Transverse colon (tissue), 4 donors: ENCODE results near the gene RAB4A. TPM values are rescaled to one million over a fixed set of nuclear protein-coding genes. Genes with fewer than 3 reads are reported as not detected.

ENCODE experiments used
- DNase-seq: peaks from one replicate; pipeline ENCODE4 v3.0.0-alpha.2; 2019
- H3K27ac ChIP-seq, 4 donors: fragments of 200-600 bp; sonication (generic); 2 replicates each; pipeline ENCODE4 v1.5.1; 2016 to 2018; ENCODE audit warnings: inconsistent platforms in 4 of 4
- H3K27me3 ChIP-seq: fragments of 200-600 bp; sonication (generic); 2 replicates; pipeline ENCODE4 v1.5.1; 2017; ENCODE audit warnings: inconsistent platforms
- H3K36me3 ChIP-seq, 4 donors: fragments of 200-600 bp; sonication (generic); 2 replicates each; pipeline ENCODE4 v1.5.1; 2017 to 2019; ENCODE audit warnings: inconsistent platforms in 4 of 4
- H3K4me1 ChIP-seq, 4 donors: fragments of 200-600 bp; sonication (generic); 2 replicates each; pipeline ENCODE4 v1.5.1; 2017 to 2020; ENCODE audit warnings: inconsistent platforms in 4 of 4
- H3K4me3 ChIP-seq, 4 donors: fragments of 200-600 bp; sonication (generic); 1 replicate in 1 of 4; 2 replicates in 3 of 4; pipeline versions ENCODE4 v1.5.1 to v1.6.1; 2017 to 2019; ENCODE audit warnings: inconsistent platforms in 4 of 4
- H3K9me3 ChIP-seq, 2 donors: fragments of 200-600 bp; sonication (generic); 2 replicates each; pipeline ENCODE4 v1.5.1; 2017 to 2019; ENCODE audit warnings: inconsistent platforms in 2 of 2
- CTCF ChIP-seq, 5 experiments: fragments of 200-600 bp in 3 of 5; fragments of 450-650 bp in 2 of 5; sonication (generic) in 3 of 5; IDR thresholded peaks; 1 replicate in 2 of 5; 2 replicates in 3 of 5; pipeline ENCODE4 v1.5.1; 2016 to 2017; ENCODE audit warnings: antibody characterized with exemption in 5 of 5, inconsistent platforms in 3 of 5, mild to moderate bottlenecking in 2 of 5, moderate library complexity in 1 of 5
- EP300 ChIP-seq: sonication (generic); formaldehyde crosslinking; IDR thresholded peaks from one replicate; pipeline ENCODE4 v1.6.1; 2017; ENCODE audit warnings: antibody characterized with exemption, low read depth
- POLR2A ChIP-seq: fragments of 450-650 bp; IDR thresholded peaks from one replicate; pipeline ENCODE4 v1.6.1; 2016; ENCODE audit warnings: antibody characterized with exemption, mild to moderate bottlenecking, moderate library complexity
- POLR2AphosphoS5 ChIP-seq, 3 donors: sonication (generic); formaldehyde crosslinking; IDR thresholded peaks; one replicate each; pipeline ENCODE4 v1.6.1; 2016; ENCODE audit warnings: antibody characterized with exemption in 3 of 3
- WGBS, 2 donors: methylation state at CpG; one replicate each; pipeline ENCODE4 v1.1.5; 2018; ENCODE audit warnings: low coverage in 1 of 2; 5-methylcytosine and 5-hydroxymethylcytosine counted together
- in situ Hi-C, 4 donors: fragments of 200-750 bp; cut with MboI; loops; one replicate each; pipeline versions ENCODE4 v1.15.0 to v1.15.1; 2017; ENCODE audit warnings: low sequenced_read_pairs in 3 of 4, low pct_ligation_motif_present in 1 of 4, low pct_unique_long_range_greater_than_20kb in 1 of 4
- intact Hi-C: fragments of 100-400 bp; cut with DNase I; formaldehyde crosslinking; loops from one replicate; pipeline ENCODE4 v1.15.1; 2023; ENCODE audit warnings: low total_unique reads
- total RNA-seq, 4 donors: library from RNA; depleted of rRNA; stranded (reverse); fragments of >200 nt; gene quantifications; one replicate each; pipeline ENCODE4 v1.1.0, GENCODE V29; 2016

The RAB4A gene
- total RNA-seq, 4 donors from 2014 or later: 7.4 to 56.9 (median 28.0) TPM

GRCh38 chr1:229229137-229229720, 41.7 kb upstream of the RAB4A start:
- H3K36me3 ChIP-seq: no peaks in the 10 kb centered on the region
- intact Hi-C loops: no loop called here
- TF ChIP-seq POLR2AphosphoS5 (IDR thresholded peaks at IDR 0.05): no peak
- TF ChIP-seq POLR2A: no peak
- no peak for TF ChIP-seq EP300
- no peak for TF ChIP-seq CTCF (IDR thresholded peaks at IDR 0.05)
- no peak overlapping the region for H3K4me3 ChIP-seq
- H3K27ac ChIP-seq: peak overlapping the region; percentile 50 to 61 (median 56)
- 24 to 50% methylated on average over 1 to 7 of the region's 7 CpGs for WGBS, 2 donors
- peaks cover 7 to 35% (median 27%) of the 10 kb centered on the region in 4 donors for H3K4me1 ChIP-seq
- H3K9me3 ChIP-seq: no peaks in the 10 kb centered on the region
- no peak for DNase-seq
- in situ Hi-C loops: loop anchor here in 1 of 4 donors (10.0 kb wide), 1 partner anchor 494 kb away; the partner anchor contains the start of gene RHOU
- no peaks in the 10 kb centered on the region for H3K27me3 ChIP-seq

GRCh38 chr1:229229721-229230139, 41.2 kb upstream of the RAB4A start:
- 0 to 15% methylated on average over 3 to 4 of the region's 4 CpGs for WGBS, 2 donors
- Histone ChIP-seq H3K4me3 (no peak overlapping the region), H3K9me3 (no peaks in the 10 kb centered on the region), H3K27me3 (no peaks in the 10 kb centered on the region), H3K36me3 (no peaks in the 10 kb centered on the region), H3K4me1 (peaks cover 7 to 32% (median 25%) of the 10 kb centered on the region in 4 donors), H3K27ac (peak overlapping the region; percentile 50 to 61 (median 56))
- peak; percentile 40 for DNase-seq
- TF ChIP-seq EP300 (peak; percentile 61), POLR2AphosphoS5 (IDR thresholded peaks at IDR 0.05) (peak in 2 of 3 donors; percentile 70 to 79), CTCF (IDR thresholded peaks at IDR 0.05) (no peak), POLR2A (no peak)
- in situ Hi-C loops: loop anchor here in 2 of 4 donors (5.0 to 10.0 kb wide), 3 partner anchors 495 to 555 kb away; partner anchors contain the start of gene RHOU (in 1 of the 2)
- intact Hi-C loops: no loop called here

GRCh38 chr1:229230140-229230892, 40.6 kb upstream of the RAB4A start:
- 65 to 71% methylated on average over 4 to 13 of the region's 14 CpGs for WGBS, 2 donors
- no peaks in the 10 kb centered on the region for H3K27me3 ChIP-seq
- H3K36me3 ChIP-seq: no peaks in the 10 kb centered on the region
- intact Hi-C loops: no loop called here
- no peak overlapping the region for H3K4me3 ChIP-seq
- peak in 1 of 3 donors; percentile 1 for TF ChIP-seq POLR2AphosphoS5 (IDR thresholded peaks at IDR 0.05)
- no peak for TF ChIP-seq EP300
- TF ChIP-seq POLR2A: no peak
- no peak for TF ChIP-seq CTCF (IDR thresholded peaks at IDR 0.05)
- H3K4me1 ChIP-seq: peaks cover 7 to 27% (median 19%) of the 10 kb centered on the region in 4 donors
- in situ Hi-C loops: loop anchor here in 1 of 4 donors (5.0 to 10.0 kb wide), 2 partner anchors 498 to 556 kb away; no protein-coding TSS in a partner anchor
- H3K9me3 ChIP-seq: no peaks in the 10 kb centered on the region
- H3K27ac ChIP-seq: peak overlapping the region; percentile 29 to 61 (median 55)
- DNase-seq: no peak
